ENCODE measurements around the gene PPP1R1B. TPM values are rescaled to one million over a fixed set of nuclear protein-coding genes. Genes with fewer than 3 reads are reported as not detected.

PPP1R1B gene
- total RNA-seq, 1 experiment from 2014 or later = not detected

GRCh38 chr17:39679521-39680192, 52.9 kb downstream of the PPP1R1B start:
- ChIA-PET POLR2A (ENCODE audit: unreplicated experiment) (no interaction called here), CTCF (no interaction called here)
- Histone ChIP-seq H3K9me2 (ENCODE audit: insufficient read depth) (no peaks in the 10 kb centered on the region), H3K4me1 (replicated peaks; ENCODE audit: insufficient read depth) (peaks cover 22% of the 10 kb centered on the region), H3K4me2 (no peak overlapping the region), H4K20me1 (ENCODE audit: insufficient read depth) (no peaks in the 10 kb centered on the region), H3K79me2 (ENCODE audit: low read depth) (no peaks in the 10 kb centered on the region), H3K36me3 (ENCODE audit: low read depth) (no peaks in the 10 kb centered on the region), H3K4me3 (no peak overlapping the region), H3K27ac (no peak overlapping the region), H3F3A (ENCODE audit: insufficient read depth, low read depth) (peaks cover 21% of the 10 kb centered on the region), H3K9me3 (ENCODE audit: insufficient read depth, low read depth) (no peaks in the 10 kb centered on the region), H3K27me3 (ENCODE audit: insufficient read depth, low read depth) (no peaks in the 10 kb centered on the region), H2AFZ (no peak overlapping the region)
- intact Hi-C loops (cut with micrococcal nuclease; ENCODE audit: unreplicated experiment) = loop anchor here (5.0 kb wide), 1 partner anchor 58 kb away; the partner anchor contains the start of gene GRB7
- BruUV-seq (replicated peaks) = no TSS peak
- no peak for DNase-seq
- TF ChIP-seq CTCF (conservative IDR thresholded peaks at IDR 0.05) (no peak), EZH2 (IDR thresholded peaks at IDR 0.05; ENCODE audit: low read depth) (no peak)

- H3K79me2 ChIP-seq (ENCODE audit: low read depth) = no peaks in the 10 kb centered on the region
- H3K4me3 ChIP-seq = no peak overlapping the region
- CTCF ChIA-PET = no interaction called here
- intact Hi-C loops (cut with micrococcal nuclease; ENCODE audit: unreplicated experiment) = no loop called here
- peaks cover 10% of the 10 kb centered on the region for H3K4me1 ChIP-seq (replicated peaks; ENCODE audit: insufficient read depth)
- no peaks in the 10 kb centered on the region for H3K9me2 ChIP-seq (ENCODE audit: insufficient read depth)
- H2AFZ ChIP-seq = no peak overlapping the region
- H3F3A ChIP-seq (ENCODE audit: insufficient read depth, low read depth) = peaks cover 18% of the 10 kb centered on the region
- no peaks in the 10 kb centered on the region for H4K20me1 ChIP-seq (ENCODE audit: insufficient read depth)
- no peaks in the 10 kb centered on the region for H3K36me3 ChIP-seq (ENCODE audit: low read depth)
- DNase-seq = no peak
- POLR2A ChIA-PET (ENCODE audit: unreplicated experiment) = no interaction called here
- H3K27ac ChIP-seq = no peak overlapping the region
- H3K9me3 ChIP-seq (ENCODE audit: insufficient read depth, low read depth) = no peaks in the 10 kb centered on the region
- no peak overlapping the region for H3K4me2 ChIP-seq
- no peaks in the 10 kb centered on the region for H3K27me3 ChIP-seq (ENCODE audit: insufficient read depth, low read depth)
- TF ChIP-seq EZH2 (IDR thresholded peaks at IDR 0.05; ENCODE audit: low read depth) (no peak), CTCF (conservative IDR thresholded peaks at IDR 0.05) (no peak)
- BruUV-seq (replicated peaks) = no TSS peak
These were observed 56.7 kb downstream of the PPP1R1B start for GRCh38 chr17:39683295-39683939.

- Histone ChIP-seq H3K4me1 (replicated peaks; ENCODE audit: insufficient read depth) (peaks cover 21% of the 10 kb centered on the region), H4K20me1 (ENCODE audit: insufficient read depth) (no peaks in the 10 kb centered on the region), H2AFZ (no peak overlapping the region), H3K27me3 (ENCODE audit: insufficient read depth, low read depth) (no peaks in the 10 kb centered on the region), H3F3A (ENCODE audit: insufficient read depth, low read depth) (peaks cover 30% of the 10 kb centered on the region), H3K9me3 (ENCODE audit: insufficient read depth, low read depth) (no peaks in the 10 kb centered on the region), H3K27ac (no peak overlapping the region), H3K4me2 (no peak overlapping the region), H3K4me3 (no peak overlapping the region), H3K36me3 (ENCODE audit: low read depth) (no peaks in the 10 kb centered on the region), H3K79me2 (ENCODE audit: low read depth) (no peaks in the 10 kb centered on the region), H3K9me2 (ENCODE audit: insufficient read depth) (no peaks in the 10 kb centered on the region)
- intact Hi-C loops (cut with micrococcal nuclease; ENCODE audit: unreplicated experiment) = no loop called here
- POLR2A ChIA-PET (ENCODE audit: unreplicated experiment) = interaction anchor here (0.6 kb wide), 1 partner anchor 586 kb away, joined by 8 read pairs; no protein-coding TSS in a partner anchor
- no peak for DNase-seq
- CTCF ChIA-PET = no interaction called here
- BruUV-seq (replicated peaks) = no TSS peak
- TF ChIP-seq CTCF (conservative IDR thresholded peaks at IDR 0.05) = no peak
- TF ChIP-seq EZH2 (IDR thresholded peaks at IDR 0.05; ENCODE audit: low read depth) = no peak
These were observed 57.8 kb downstream of the PPP1R1B start for GRCh38 chr17:39684369-39685192.

Other genes with a start within 250 kb of the PPP1R1B start
- 18.8 and 20.2 TPM in 2 replicates for gene FBXL20, start 225.3 kb upstream of the PPP1R1B start, total RNA-seq (2021)
- 23.2 and 35.7 TPM in 2 replicates for gene MED1, start 175.7 kb upstream of the PPP1R1B start, total RNA-seq (2021)
- 48.5 and 64.3 TPM in 2 replicates for gene CDK12, start 165.5 kb upstream of the PPP1R1B start, total RNA-seq (2021)
- not detected in 2 replicates for gene NEUROD2, start 19.0 kb upstream of the PPP1R1B start, total RNA-seq (2021)
- gene STARD3, start 10.2 kb downstream of the PPP1R1B start, total RNA-seq (2021) = 47.7 and 55.9 TPM in 2 replicates
- 1.2 and 1.6 TPM in 2 replicates for gene TCAP, start 38.4 kb downstream of the PPP1R1B start, total RNA-seq (2021)
- gene PNMT, start 41.5 kb downstream of the PPP1R1B start, total RNA-seq (2021) = 0.75 and 1.1 TPM in 2 replicates
- 15.0 and 16.2 TPM in 2 replicates for gene PGAP3, start 61.1 kb downstream of the PPP1R1B start, total RNA-seq (2021)
- 87.2 and 90.6 TPM in 2 replicates for gene ERBB2, start 73.1 kb downstream of the PPP1R1B start, total RNA-seq (2021)
- gene MIEN1, start 103.6 kb downstream of the PPP1R1B start, total RNA-seq (2021) = 49.2 and 50.8 TPM in 2 replicates
- 49.1 and 55.9 TPM in 2 replicates for gene GRB7, start 111.0 kb downstream of the PPP1R1B start, total RNA-seq (2021)
- gene IKZF3, start 237.4 kb downstream of the PPP1R1B start, total RNA-seq (2021) = 0.04 TPM in 1 of 2 replicates, not detected in the other
- gene ZPBP2, start 241.2 kb downstream of the PPP1R1B start, total RNA-seq (2021) = not detected in 2 replicates

All from PC-9 (cell line).